H1 (cell line): ENCODE measurements around the gene BCAS3. TPM values are rescaled to one million over a fixed set of nuclear protein-coding genes. Genes with fewer than 3 reads are reported as not detected.

Experiments
- CHD1 ChIP-seq: IDR thresholded peaks from 2 replicates; pipeline ENCODE4 v1.6.1; 2012; ENCODE audit warnings: low read depth, low read length, improper control_type of control experiment
- CHD7 ChIP-seq: fragments of 300-600 bp; sonication (generic); IDR thresholded peaks from 2 replicates; pipeline ENCODE4 v1.7.1; 2012; ENCODE audit warnings: low read length, moderate library complexity, mild to moderate bottlenecking, inconsistent platforms; ENCODE audit not compliant: insufficient replicate concordance
- GABPA ChIP-seq: IDR thresholded peaks from 2 replicates; pipeline ENCODE4 v1.6.1; 2011; ENCODE audit warnings: mild to moderate bottlenecking, low read length, moderate library complexity, borderline replicate concordance; ENCODE audit not compliant: insufficient read depth
- JUN ChIP-seq: IDR thresholded peaks from 2 replicates; pipeline ENCODE4 v1.6.1; 2011; ENCODE audit warnings: low read depth, mild to moderate bottlenecking, improper control_type of control experiment, low read length
- PHF8 ChIP-seq: fragments of 200-600 bp; sonication (generic); conservative IDR thresholded peaks from 2 replicates; pipeline ENCODE4 v1.7.1; 2012; ENCODE audit warnings: low read depth, mild to moderate bottlenecking, inconsistent platforms, low read length, moderate library complexity
- RXRA ChIP-seq: IDR thresholded peaks from 2 replicates; pipeline ENCODE4 v1.6.1; 2011; ENCODE audit warnings: low read depth, mild to moderate bottlenecking, low read length, moderate library complexity; ENCODE audit not compliant: insufficient read depth
- SP1 ChIP-seq: IDR thresholded peaks from 2 replicates; pipeline ENCODE4 v1.6.1; 2011; ENCODE audit warnings: low read depth, low read length
- SP2 ChIP-seq: IDR thresholded peaks from 2 replicates; pipeline ENCODE4 v1.6.1; 2012; ENCODE audit warnings: mild to moderate bottlenecking, low read length, inconsistent platforms
- polyA plus RNA-seq, 7 experiments: library from polyadenylated mRNA; depleted of rRNA in 3 of 7; stranded (reverse) in 5 of 7; unstranded in 2 of 7; fragments of >200 nt in 5 of 7; fragments of 200-250 nt in 2 of 7; gene quantifications; 1 replicate in 5 of 7; 2 replicates in 1 of 7; 4 replicates in 1 of 7; pipeline versions ENCODE4 v1.2.1 to v1.2.3, GENCODE V29; 2011 to 2013; ENCODE audit warnings: missing spikeins in 2 of 7, mixed read lengths in 2 of 7
- total RNA-seq: library from RNA; stranded (reverse); fragmentation: NEBNext Ultra II Directional; extraction: Animal tissue kit (Norgen Biotek cat#: 25700); gene quantifications from 2 replicates; pipeline ENCODE4 v1.2.1, GENCODE V29; 2021
- TF ChIP-seq, protein P1 (sequence below): IDR thresholded peaks from 2 replicates; pipeline ENCODE4 v1.6.1; 2012; ENCODE audit warnings: inconsistent platforms
- TF ChIP-seq, protein P2 (sequence below): IDR thresholded peaks from 2 replicates; pipeline ENCODE4 v1.6.1; 2011; ENCODE audit warnings: low read length, improper control_type of control experiment

BCAS3 gene
- total and polyA plus RNA-seq, 2 of the 8 experiments (the other 6 are each of a cell fraction or from before 2014, with no cell fraction given) = 9.9 to 13.3 TPM

- TF ChIP-seq CHD7 (no peak), SP1 (no peak), GABPA (no peak), SP2 (no peak), PHF8 (no peak), JUN (no peak), CHD1 (no peak), RXRA (no peak)
- TF ChIP-seq, protein P1, sequence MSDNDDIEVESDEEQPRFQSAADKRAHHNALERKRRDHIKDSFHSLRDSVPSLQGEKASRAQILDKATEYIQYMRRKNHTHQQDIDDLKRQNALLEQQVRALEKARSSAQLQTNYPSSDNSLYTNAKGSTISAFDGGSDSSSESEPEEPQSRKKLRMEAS = no peak
- TF ChIP-seq, protein P2, sequence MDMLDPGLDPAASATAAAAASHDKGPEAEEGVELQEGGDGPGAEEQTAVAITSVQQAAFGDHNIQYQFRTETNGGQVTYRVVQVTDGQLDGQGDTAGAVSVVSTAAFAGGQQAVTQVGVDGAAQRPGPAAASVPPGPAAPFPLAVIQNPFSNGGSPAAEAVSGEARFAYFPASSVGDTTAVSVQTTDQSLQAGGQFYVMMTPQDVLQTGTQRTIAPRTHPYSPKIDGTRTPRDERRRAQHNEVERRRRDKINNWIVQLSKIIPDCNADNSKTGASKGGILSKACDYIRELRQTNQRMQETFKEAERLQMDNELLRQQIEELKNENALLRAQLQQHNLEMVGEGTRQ = no peak
Observed at GRCh38 chr17:61239327-61239726, 561.7 kb downstream of the BCAS3 start (continued).
